Measurements from ENCODE around the gene GPR63.

Gene GPR63

GRCh38 chr6:96784650-96785049 lies 52.6 kb downstream of the GPR63 start:
- no peak overlapping the region for H2BK12ac ChIP-seq (ENCODE audit: low read length in 2 of 2)
- WGBS = 29% methylated on average over 3 of the region's 3 CpGs
- no peak overlapping the region for H2BK15ac ChIP-seq (ENCODE audit: low read depth, poor library complexity, severe bottlenecking)
- H3K27ac ChIP-seq (ENCODE audit: low read length, poor library complexity, severe bottlenecking) = no peak overlapping the region
- no peak overlapping the region for H3K4ac ChIP-seq (ENCODE audit: low read depth in 1 of 2, low read length in 2 of 2)
- H4K8ac ChIP-seq (ENCODE audit: low read length) = no peak overlapping the region
- H2AFZ ChIP-seq (ENCODE audit: low read depth, low read length) = no peak overlapping the region
- H3K4me1 ChIP-seq (ENCODE audit: control insufficient read depth, insufficient read depth, low read depth, low read length) = no peaks in the 10 kb centered on the region
- H3K9me3 ChIP-seq (ENCODE audit: control insufficient read depth, low read length) = no peaks in the 10 kb centered on the region
- H3K4me3 ChIP-seq (ENCODE audit: insufficient read depth in 1 of 2, low read depth in 1 of 2, low read length in 2 of 2) = no peak overlapping the region
- no peak overlapping the region for H4K91ac ChIP-seq (ENCODE audit: low read length)
- no peaks in the 10 kb centered on the region for H3K79me1 ChIP-seq (replicated peaks; ENCODE audit: low read length, poor library complexity, severe bottlenecking)
- no peak overlapping the region for H3K9ac ChIP-seq (ENCODE audit: low read length)
- H3K4me2 ChIP-seq (ENCODE audit: low read length, poor library complexity, severe bottlenecking) = no peak overlapping the region
- H3K18ac ChIP-seq (ENCODE audit: low read depth in 1 of 2, low read length in 2 of 2) = no peak overlapping the region
- no peaks in the 10 kb centered on the region for H3K27me3 ChIP-seq (ENCODE audit: control insufficient read depth in 1 of 2, insufficient read depth in 1 of 2, low read length in 2 of 2)
- no peak overlapping the region for H2BK5ac ChIP-seq (ENCODE audit: low read depth, low read length, poor library complexity, severe bottlenecking)
- no peak overlapping the region for H3K23ac ChIP-seq (ENCODE audit: low read length in 2 of 2)
- DNase-seq = no peak
- H3K36me3 ChIP-seq (ENCODE audit: control insufficient read depth in 1 of 2, insufficient read depth in 2 of 2, low read depth in 1 of 2, low read length in 2 of 2) = no peaks in the 10 kb centered on the region
- H2BK120ac ChIP-seq (ENCODE audit: low read depth, low read length) = no peak overlapping the region
- H2AK5ac ChIP-seq (ENCODE audit: low read length, severe bottlenecking) = no peak overlapping the region
- H3K14ac ChIP-seq (ENCODE audit: low read length in 2 of 2) = no peak overlapping the region

- H3K23ac ChIP-seq (ENCODE audit: low read length in 2 of 2) = no peak overlapping the region
- 100% methylated on average over 2 of the region's 2 CpGs for WGBS
- no peak overlapping the region for H3K9ac ChIP-seq (ENCODE audit: low read length)
- H2BK15ac ChIP-seq (ENCODE audit: low read depth, poor library complexity, severe bottlenecking) = no peak overlapping the region
- no peak overlapping the region for H2BK12ac ChIP-seq (ENCODE audit: low read length in 2 of 2)
- no peak for DNase-seq
- H3K4ac ChIP-seq (ENCODE audit: low read depth in 1 of 2, low read length in 2 of 2) = no peak overlapping the region
- no peaks in the 10 kb centered on the region for H3K9me3 ChIP-seq (ENCODE audit: control insufficient read depth, low read length)
- no peaks in the 10 kb centered on the region for H3K27me3 ChIP-seq (ENCODE audit: control insufficient read depth in 1 of 2, insufficient read depth in 1 of 2, low read length in 2 of 2)
- no peak overlapping the region for H3K27ac ChIP-seq (ENCODE audit: low read length, poor library complexity, severe bottlenecking)
- no peak overlapping the region for H2AFZ ChIP-seq (ENCODE audit: low read depth, low read length)
- no peak overlapping the region for H4K91ac ChIP-seq (ENCODE audit: low read length)
- H3K4me3 ChIP-seq (ENCODE audit: insufficient read depth in 1 of 2, low read depth in 1 of 2, low read length in 2 of 2) = no peak overlapping the region
- no peak overlapping the region for H2BK120ac ChIP-seq (ENCODE audit: low read depth, low read length)
- no peaks in the 10 kb centered on the region for H3K79me1 ChIP-seq (replicated peaks; ENCODE audit: low read length, poor library complexity, severe bottlenecking)
- H2AK5ac ChIP-seq (ENCODE audit: low read length, severe bottlenecking) = no peak overlapping the region
- H3K18ac ChIP-seq (ENCODE audit: low read depth in 1 of 2, low read length in 2 of 2) = no peak overlapping the region
- no peak overlapping the region for H4K8ac ChIP-seq (ENCODE audit: low read length)
- H3K36me3 ChIP-seq (ENCODE audit: control insufficient read depth in 1 of 2, insufficient read depth in 2 of 2, low read depth in 1 of 2, low read length in 2 of 2) = no peaks in the 10 kb centered on the region
- H3K4me2 ChIP-seq (ENCODE audit: low read length, poor library complexity, severe bottlenecking) = no peak overlapping the region
- no peak overlapping the region for H3K14ac ChIP-seq (ENCODE audit: low read length in 2 of 2)
- H2BK5ac ChIP-seq (ENCODE audit: low read depth, low read length, poor library complexity, severe bottlenecking) = no peak overlapping the region
- no peaks in the 10 kb centered on the region for H3K4me1 ChIP-seq (ENCODE audit: control insufficient read depth, insufficient read depth, low read depth, low read length)
Measured at GRCh38 chr6:96783307-96783706, 54.0 kb downstream of the GPR63 start.

- Histone ChIP-seq H3K14ac (ENCODE audit: low read length in 2 of 2) (no peak overlapping the region), H3K9ac (ENCODE audit: low read length) (no peak overlapping the region), H3K4me2 (ENCODE audit: low read length, poor library complexity, severe bottlenecking) (no peak overlapping the region), H3K4ac (ENCODE audit: low read depth in 1 of 2, low read length in 2 of 2) (no peak overlapping the region), H2BK120ac (ENCODE audit: low read depth, low read length) (no peak overlapping the region), H2AK5ac (ENCODE audit: low read length, severe bottlenecking) (no peak overlapping the region), H4K8ac (ENCODE audit: low read length) (no peak overlapping the region), H3K27ac (ENCODE audit: low read length, poor library complexity, severe bottlenecking) (no peak overlapping the region), H2BK12ac (ENCODE audit: low read length in 2 of 2) (no peak overlapping the region), H2BK15ac (ENCODE audit: low read depth, poor library complexity, severe bottlenecking) (no peak overlapping the region), H3K23ac (ENCODE audit: low read length in 2 of 2) (no peak overlapping the region), H3K79me1 (replicated peaks; ENCODE audit: low read length, poor library complexity, severe bottlenecking) (no peaks in the 10 kb centered on the region), H3K4me3 (ENCODE audit: insufficient read depth in 1 of 2, low read depth in 1 of 2, low read length in 2 of 2) (no peak overlapping the region), H2AFZ (ENCODE audit: low read depth, low read length) (no peak overlapping the region), H3K18ac (ENCODE audit: low read depth in 1 of 2, low read length in 2 of 2) (no peak overlapping the region), H4K91ac (ENCODE audit: low read length) (no peak overlapping the region), H3K36me3 (ENCODE audit: control insufficient read depth in 1 of 2, insufficient read depth in 2 of 2, low read depth in 1 of 2, low read length in 2 of 2) (no peaks in the 10 kb centered on the region), H3K27me3 (ENCODE audit: control insufficient read depth in 1 of 2, insufficient read depth in 1 of 2, low read length in 2 of 2) (no peaks in the 10 kb centered on the region), H3K4me1 (ENCODE audit: control insufficient read depth, insufficient read depth, low read depth, low read length) (no peaks in the 10 kb centered on the region), H2BK5ac (ENCODE audit: low read depth, low read length, poor library complexity, severe bottlenecking) (no peak overlapping the region), H3K9me3 (ENCODE audit: control insufficient read depth, low read length) (no peaks in the 10 kb centered on the region)
- WGBS = 61% methylated on average over 1 of the region's 1 CpG
- DNase-seq = no peak
Measured at GRCh38 chr6:96781557-96781956, 55.7 kb downstream of the GPR63 start.

GRCh38 chr6:96777113-96777512 lies 60.2 kb downstream of the GPR63 start:
- Histone ChIP-seq H3K9ac (ENCODE audit: low read length) (no peak overlapping the region), H3K27me3 (ENCODE audit: control insufficient read depth in 1 of 2, insufficient read depth in 1 of 2, low read length in 2 of 2) (no peaks in the 10 kb centered on the region), H2AK5ac (ENCODE audit: low read length, severe bottlenecking) (no peak overlapping the region), H3K27ac (ENCODE audit: low read length, poor library complexity, severe bottlenecking) (no peak overlapping the region), H4K8ac (ENCODE audit: low read length) (no peak overlapping the region), H3K36me3 (ENCODE audit: control insufficient read depth in 1 of 2, insufficient read depth in 2 of 2, low read depth in 1 of 2, low read length in 2 of 2) (no peaks in the 10 kb centered on the region), H3K23ac (ENCODE audit: low read length in 2 of 2) (no peak overlapping the region), H3K4ac (ENCODE audit: low read depth in 1 of 2, low read length in 2 of 2) (no peak overlapping the region), H3K4me2 (ENCODE audit: low read length, poor library complexity, severe bottlenecking) (no peak overlapping the region), H3K18ac (ENCODE audit: low read depth in 1 of 2, low read length in 2 of 2) (no peak overlapping the region), H3K9me3 (ENCODE audit: control insufficient read depth, low read length) (no peaks in the 10 kb centered on the region), H3K4me3 (ENCODE audit: insufficient read depth in 1 of 2, low read depth in 1 of 2, low read length in 2 of 2) (no peak overlapping the region), H3K14ac (ENCODE audit: low read length in 2 of 2) (no peak overlapping the region), H2BK5ac (ENCODE audit: low read depth, low read length, poor library complexity, severe bottlenecking) (no peak overlapping the region), H2BK15ac (ENCODE audit: low read depth, poor library complexity, severe bottlenecking) (no peak overlapping the region), H2AFZ (ENCODE audit: low read depth, low read length) (no peak overlapping the region), H2BK12ac (ENCODE audit: low read length in 2 of 2) (no peak overlapping the region), H3K79me1 (replicated peaks; ENCODE audit: low read length, poor library complexity, severe bottlenecking) (no peaks in the 10 kb centered on the region), H3K4me1 (ENCODE audit: control insufficient read depth, insufficient read depth, low read depth, low read length) (no peaks in the 10 kb centered on the region), H2BK120ac (ENCODE audit: low read depth, low read length) (no peak overlapping the region), H4K91ac (ENCODE audit: low read length) (no peak overlapping the region)
- no peak for DNase-seq
- WGBS = 84% methylated on average over 4 of the region's 4 CpGs
